CD1c-positive myeloid dendritic cell (primary cell): ENCODE results near the gene ANO9.
"Not testable (repeated sequence)": the region's sequence is repeated elsewhere in the genome, so short reads cannot be mapped to it uniquely, and the experiment has no call there.

ENCODE experiments used
- DNase-seq: peaks from one replicate; pipeline ENCODE4 v3.0.0-alpha.2; 2016; ENCODE audit errors: extremely low spot score

The ANO9 gene

DNA sequence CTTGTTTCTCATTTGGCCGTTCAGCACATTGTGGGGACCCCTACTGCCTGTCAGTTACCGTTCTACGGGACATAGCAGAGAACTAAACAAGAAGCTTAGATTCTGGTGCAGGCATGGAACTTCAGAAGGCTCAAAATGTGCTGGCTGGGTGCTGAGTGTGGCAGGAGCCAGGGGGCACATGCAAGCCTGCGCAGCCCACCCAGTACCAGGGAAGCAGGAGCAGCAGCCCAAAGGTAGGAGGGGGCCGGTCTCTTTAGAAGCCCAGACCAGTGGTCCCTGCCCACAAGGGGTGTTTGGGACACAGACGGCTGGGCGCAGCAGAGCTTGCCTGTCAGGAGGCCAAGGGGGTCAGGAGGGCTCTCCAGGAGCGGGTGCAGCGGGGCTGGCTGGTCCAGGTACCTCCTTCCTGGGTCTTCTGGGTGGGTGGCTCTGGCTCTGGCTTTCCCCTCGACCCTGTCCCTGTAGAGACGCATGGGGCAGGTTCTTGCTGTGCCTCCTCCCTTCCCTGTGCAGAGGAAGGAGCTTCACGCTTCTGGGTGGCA lies 10.5 kb upstream of the ANO9 start:
- DNase-seq, result no peak

DNA sequence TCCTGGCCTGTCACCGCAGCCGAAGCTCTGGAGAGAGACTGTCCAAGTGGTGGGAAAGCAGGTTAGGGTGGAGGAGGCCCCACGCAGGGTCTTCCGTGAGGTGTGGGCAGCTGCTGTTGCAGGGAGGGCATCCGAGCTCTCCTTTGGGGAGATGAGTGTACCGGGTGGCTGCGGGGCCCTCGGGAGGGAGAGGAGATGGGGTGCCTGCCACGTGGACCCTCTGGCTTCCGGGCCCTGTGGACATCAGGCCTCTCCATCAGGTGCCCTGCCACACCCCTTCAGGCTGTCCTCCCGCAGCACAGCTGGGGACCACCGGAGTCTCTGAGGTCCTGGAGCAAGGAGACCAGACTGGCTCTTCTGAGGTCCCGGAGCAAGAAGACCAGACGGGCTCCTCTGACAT lies 9.9 kb upstream of the ANO9 start:
- no peak for DNase-seq

DNA sequence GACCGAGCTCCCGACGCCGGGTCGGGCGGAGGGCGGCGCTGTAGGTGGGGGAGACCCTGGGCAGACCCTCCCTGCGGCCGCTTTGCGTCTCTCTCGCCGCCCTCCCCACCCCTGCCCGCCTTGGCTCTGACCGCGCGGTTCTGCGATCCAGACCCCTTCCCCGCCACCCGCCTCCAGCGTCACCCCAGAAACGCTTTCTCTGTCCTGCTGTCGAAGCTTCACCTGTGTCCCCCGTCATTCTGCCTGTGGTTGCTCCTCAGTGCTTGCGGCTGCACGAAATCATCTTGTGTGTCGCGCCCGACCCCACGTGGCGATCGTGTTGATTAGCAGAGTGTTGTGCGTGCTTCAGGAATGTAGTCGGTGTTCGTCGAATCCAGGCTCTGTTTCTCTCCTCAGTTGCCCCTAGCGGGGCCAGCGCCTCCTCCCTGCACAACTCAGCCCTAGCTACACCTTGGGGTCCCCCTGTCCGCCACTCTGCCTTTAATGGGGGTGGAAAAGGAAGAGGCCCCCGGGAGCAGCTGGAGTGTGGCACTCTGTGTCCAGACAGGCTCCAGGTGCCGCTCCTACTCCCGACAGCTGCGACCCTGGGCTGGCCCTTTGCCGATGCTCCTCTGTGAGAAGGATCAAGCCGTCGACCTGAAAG lies 9.1 kb upstream of the ANO9 start:
- DNase-seq, result peak; percentile 59

DNA sequence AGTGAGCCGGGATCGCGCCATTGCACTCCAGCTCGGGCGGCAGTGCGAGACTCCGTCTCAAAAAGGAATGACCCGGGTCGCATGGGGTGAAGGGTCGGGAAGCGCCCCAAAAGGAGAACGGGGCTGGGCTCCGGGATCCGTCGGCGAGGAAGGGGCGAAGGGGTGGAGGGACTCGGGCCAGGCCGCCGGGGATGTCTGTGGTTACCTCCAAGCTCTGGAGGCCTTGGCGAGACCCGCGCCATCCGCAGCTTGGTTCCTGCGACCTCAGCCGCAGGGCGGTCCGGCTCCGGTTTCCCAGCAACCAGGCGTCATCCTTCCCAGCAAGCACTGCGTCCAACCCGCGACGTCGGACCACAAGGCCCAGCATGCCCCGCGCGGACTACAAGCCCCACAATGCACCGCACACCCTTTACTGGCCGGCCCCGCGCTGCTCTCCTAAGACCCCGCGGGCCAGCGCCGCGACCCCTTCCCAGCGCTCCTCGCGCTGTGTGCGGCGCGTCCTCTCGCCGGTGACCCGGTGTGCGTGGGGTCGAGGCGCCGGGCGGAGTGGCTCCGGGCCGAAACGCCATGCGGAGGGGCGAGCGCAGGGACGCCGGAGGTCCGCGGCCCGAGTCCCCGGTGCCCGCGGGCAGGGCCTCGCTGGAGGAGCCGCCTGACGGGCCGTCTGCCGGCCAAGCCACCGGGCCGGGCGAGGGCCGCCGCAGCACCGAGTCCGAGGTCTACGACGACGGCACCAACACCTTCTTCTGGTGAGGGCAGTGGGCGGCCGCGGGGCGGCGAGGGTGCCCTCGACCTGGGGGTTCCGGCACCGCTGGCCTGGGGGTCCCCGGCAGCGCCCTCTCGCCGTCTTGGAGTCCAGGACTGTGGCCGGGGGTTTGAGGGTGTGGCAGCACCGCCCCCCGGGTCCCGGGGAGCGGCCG lies 8.3 kb upstream of the ANO9 start, which contains the start of gene PTDSS2:
Gene PTDSS2 (plus strand): TSS at position 391 of the 920 bp plus-strand sequence. CDS start 177 bp downstream, at position 568.
- DNase-seq, result peak; percentile 96

DNA sequence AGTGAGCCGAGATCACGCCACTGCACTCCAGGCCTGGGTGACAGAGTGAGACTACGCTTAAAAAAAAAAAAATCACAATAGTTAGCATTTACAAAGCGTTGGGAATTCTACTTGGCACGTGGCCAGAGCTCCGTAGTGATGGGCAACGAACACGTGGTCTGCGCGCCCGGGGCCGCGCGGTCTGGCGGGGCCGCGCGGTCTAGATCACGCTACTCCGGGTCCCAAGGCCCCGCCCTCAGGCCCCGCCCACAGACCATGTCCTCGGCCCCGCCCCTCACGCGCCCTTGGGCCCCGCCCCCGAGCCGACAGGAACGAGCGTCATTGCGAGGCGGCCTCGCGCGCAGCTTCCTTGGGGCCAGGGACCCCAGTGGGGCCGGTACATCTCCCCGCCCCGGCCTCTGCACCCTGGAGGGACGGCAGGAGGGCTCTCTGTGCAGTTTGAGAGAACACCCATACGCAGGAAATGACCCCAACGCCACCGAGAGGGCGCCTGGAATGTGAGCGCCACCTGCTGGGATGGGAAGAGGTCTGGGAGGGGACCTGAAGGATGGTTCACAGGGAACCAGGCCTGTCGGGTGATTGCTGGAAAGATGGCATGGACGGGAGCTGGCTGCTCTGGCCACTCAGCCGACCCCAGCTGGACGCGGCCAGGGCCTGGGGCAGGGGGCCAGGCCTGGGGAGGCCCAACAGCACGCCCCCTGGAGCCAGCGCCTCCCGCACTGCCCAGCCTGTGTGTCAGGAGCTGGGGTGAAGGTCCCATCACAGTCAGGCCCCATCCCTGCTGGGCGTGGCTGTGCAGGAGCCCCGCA lies 6.3 kb upstream of the ANO9 start:
- peak; percentile 95 for DNase-seq

DNA sequence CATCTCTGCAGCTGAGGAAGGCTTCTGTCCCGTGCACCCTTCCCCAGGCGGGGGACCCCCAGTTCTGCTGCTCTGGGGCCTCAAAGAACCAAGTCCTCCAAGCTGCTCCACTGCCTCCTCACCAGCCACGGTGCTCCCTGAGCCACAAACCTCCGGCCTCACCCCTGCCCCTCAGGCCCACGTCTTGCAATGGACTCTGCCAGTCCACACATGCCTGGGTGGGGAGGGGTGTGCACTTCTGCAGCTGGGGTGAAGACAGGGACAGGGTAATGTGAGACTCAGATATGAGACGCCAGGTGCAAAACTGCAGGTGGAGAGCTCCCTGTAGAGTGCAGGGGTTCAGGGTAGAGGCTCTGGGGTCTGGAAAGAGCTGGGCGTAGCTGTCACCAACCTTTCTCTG lies 5.1 kb upstream of the ANO9 start:
- no peak for DNase-seq

DNA sequence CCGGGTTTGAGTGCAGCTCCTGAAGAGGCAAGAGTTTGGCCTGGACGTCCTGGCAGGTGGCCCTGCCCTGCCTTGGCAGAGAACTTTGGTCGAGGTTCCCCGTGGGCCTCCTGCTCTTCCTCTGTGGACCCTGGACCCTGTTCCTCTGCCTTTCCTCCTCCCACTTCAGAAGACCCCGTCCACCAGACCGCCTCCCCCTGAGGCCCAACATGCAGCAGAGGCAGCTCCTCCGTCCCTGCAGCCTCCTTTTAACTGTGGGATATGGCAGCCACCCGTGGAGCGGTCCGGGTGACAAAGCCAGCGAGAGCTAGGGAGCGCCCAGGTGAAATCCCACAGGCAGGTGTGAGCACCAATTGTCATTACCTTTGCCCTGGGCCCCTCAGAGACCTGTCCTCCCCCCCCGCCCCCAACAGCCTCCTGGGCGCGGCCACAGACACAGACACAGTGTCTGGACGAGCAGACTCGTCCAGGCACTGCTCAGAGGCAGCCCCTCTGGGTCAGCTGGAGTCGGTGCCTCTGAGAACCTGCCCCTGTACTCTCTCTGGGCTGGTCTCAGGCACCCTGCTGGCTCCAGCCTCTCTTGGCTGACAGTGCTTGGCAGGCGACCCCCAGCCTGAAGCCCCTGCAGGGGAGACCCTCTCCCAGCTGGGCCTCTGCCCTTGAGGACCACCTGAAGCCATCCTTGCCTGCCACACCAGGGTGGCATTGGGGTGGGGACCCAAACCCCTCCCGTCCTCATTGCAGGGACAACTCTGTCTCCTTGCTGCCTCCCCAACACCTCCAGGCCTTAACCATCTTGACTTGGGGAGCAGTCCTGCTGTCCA lies 4.2 kb upstream of the ANO9 start:
- DNase-seq, result no peak

DNA sequence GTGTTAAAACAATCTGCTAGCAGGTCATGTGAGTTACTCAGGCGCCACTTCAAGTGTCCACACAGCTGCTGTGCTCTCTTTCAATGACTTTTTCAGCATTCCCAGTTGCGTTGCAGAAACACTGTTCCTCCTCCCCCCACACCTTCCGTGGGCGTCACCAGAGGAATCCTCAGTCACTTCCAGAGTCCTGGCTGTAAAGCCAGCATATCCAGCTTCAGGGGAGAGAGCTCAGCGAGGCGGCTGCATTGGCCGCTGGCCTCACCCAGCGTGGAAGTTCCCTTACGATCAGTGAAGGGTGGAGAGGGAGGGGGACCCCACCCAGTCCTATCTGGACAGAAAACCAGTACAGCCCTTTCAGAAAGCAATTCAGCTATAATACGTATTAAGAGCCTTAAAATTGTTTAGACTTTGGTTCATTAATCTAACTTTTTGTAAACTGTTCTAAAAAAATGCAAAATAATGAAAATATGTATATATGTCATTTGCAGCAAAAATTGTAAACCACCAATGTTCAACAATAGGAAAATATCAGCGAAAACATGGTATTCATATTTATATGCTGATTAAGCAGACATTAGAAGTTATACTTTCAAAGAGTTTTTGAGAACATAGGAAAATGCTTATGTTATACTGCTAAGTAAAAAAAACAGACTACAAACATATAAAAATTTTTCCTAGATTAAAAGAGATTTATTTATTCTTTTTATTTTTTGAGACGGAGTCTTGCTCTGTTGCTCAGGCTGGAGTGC lies 2.8 kb upstream of the ANO9 start:
- no peak for DNase-seq

DNA sequence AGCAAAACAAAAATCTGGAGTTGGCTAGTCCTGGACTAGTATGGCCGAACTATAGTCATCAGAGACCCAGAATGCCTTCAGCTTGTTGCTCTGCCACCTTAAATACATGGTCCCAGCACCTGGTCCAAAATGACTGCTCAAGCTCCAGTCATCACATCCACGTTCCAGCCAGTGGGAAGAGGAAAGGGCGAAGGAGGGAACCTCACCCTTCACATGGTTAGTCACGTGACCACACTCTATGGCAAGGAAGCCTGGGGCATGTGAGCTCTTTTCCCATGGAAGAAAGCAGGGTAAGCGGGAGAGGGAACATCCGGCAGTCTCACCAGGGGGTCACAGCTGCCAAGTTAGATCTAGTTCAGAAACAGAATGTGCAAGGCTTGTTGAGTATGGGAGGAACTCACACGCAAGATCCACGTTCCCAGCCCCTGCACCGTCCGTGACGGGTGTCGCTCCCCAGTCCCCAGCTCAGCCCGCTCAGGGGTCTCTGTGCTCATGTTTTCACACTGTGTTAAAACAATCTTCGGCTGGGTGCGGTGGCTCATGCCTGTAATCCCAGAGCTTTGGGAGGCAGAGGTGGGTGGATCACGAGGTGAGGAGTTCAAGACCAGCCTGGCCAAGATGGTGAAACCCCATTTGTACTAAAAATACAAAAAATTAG lies 1.9 kb upstream of the ANO9 start:
- no peak for DNase-seq

DNA sequence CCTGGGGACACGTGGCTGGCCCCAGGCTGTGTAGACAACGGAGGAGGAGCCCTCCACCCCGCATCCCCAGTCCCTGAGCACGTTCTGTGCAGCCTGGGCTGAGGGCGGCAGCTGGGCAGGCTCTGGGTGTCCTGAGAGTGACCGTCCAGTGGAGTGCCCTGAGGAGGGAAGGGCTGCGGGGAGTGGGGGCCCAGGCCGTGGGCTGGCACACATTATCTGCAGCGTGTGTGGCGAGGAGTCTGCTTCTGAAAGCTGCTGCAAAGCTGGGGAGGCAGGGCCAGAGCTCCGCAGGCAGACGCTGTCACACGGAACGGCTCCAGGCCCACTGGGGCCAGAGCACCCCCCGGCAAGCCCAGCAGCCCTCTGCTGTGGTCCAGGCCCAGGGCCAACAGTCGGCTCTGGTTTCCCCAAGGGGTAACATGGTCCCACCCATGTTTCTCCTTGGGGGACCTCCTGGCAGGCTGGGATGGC lies 835 bp upstream of the ANO9 start:
- no peak for DNase-seq

DNA sequence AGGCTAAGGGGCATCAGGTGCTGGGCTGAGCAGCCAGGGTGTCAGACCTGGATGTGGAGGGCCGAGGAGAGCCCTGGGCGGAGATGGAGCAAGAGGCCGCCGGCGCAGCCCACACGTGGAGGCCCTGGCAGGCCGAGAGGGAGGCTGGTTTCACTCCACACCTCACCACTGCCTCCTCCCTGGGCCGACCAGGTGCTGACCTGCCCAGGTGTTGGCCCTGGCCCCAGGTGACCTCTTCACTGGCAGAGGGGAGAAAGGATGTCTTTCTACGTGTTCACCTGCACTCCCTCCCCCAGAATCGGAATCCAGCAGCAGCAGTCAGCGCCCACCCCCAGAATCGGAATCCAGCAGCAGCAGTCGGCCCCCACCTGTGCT lies 781 bp downstream of the ANO9 start:
- DNase-seq, result no peak

DNA sequence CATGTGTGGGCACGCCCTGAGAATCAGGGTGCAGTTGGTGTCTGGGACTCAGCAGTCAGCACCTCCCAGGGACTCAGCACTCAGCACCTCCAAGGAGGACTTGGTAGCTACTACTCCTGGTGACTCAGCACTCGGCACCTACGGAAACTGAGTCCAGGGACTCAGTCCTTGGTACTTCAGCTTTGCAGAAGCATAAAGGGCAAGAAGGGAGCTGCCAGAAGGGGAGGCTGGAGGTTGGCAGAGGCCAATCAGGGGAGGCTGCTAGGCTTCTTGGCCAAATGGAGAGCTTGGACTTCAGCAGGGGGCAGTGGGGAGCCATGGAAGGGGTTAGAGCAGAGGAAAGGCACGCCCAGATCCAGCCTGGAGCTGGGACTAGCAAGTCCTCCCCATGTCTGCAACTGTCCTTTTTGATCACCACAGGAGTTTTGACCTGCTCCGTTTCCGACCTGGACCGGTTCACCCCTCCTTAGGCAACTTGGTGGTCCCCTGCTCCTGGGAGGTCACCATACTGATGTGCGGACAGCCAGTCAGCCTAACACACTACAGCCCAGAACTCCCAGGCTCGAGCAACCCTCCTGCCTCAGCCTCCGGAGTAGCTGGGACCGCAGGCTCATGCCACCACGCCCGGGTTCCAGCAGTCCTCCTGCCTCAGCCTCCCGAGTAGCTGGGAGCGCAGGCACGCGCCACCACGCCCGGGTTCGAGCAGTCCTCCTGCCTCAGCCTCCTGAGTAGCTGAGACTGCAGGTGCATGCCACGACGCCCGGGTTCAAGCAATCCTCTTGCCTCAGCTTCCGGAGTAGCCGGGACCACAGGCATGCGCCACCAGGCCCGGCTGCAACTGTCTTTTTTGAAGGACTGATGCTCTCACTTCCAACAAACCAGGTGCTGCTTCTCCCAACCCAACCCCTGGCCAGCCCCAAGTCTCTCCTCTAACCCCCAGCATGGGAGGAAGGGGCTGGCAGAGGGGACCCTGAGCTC lies 1.5 kb downstream of the ANO9 start:
- DNase-seq, result peak; percentile 18

DNA sequence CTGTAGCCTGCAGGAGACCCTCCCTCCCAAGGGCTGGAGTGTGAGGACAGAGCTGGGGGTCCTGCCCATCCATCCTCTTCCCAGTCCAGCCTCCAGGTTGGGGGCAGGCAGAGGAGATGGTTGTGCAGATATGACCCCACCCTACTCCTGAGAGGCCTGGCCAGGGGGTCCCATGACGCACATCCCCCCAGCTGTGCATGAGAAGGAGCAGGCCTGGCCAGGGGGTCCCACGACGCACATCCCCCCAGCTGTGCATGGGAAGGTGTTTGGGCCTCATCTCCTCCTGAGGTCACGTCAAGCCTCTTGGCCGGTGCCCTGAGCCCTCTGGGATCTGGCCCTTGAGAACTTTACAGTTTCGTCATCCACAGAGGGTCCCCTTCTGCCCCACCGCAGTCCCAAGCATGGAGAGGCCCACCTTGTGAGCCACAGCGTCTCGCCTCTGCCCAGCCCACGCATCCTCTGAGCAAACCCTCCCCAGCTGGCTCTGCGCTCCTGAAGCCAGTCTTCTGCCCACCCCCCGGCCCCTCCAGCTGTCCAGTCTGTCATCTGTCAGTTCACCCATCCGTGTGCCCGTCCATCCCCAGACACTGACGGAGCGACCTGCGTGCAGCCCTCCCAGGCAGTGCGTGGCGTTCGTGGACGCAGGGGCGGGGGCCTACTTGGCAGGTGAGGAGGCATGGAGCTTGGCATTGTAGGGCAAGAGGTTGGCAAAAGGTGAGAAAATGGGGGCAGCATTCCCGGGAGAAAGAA lies 2.3 kb downstream of the ANO9 start:
- DNase-seq, result no peak

DNA sequence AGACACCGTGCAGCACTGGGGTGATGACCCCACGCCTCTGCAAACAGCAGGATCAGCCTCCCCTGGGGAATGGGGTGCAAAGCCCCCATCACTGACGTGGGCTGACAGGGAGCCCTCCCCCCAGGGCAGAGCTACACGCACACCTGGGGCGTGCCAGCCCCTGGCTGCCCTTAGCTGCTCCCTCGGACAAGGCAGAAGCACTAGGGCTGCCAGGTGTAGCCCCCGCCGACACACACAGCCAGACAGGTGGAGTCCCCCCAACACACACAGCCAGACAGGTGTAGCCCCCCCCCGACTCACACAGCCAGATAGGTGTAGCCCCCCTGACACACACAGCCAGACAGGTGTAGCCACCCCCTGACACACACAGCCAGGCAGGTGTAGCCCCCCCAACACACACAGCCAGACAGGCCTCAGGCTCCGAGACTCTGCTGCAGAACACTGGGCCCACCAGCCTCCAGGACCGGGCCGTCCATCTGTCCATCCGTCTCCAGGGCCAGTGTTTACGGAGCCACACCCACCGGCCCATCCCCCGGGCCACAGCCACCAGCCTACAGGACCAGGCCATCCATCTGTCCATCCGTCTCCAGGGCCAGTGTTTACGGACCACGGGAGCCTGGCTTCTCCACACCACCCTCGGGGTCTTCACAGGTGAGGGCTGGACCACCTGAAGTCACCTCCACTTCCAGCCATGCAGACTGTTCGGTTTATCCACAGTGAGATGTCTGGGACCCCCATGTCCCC lies 3.5 kb downstream of the ANO9 start:
- no peak for DNase-seq

DNA sequence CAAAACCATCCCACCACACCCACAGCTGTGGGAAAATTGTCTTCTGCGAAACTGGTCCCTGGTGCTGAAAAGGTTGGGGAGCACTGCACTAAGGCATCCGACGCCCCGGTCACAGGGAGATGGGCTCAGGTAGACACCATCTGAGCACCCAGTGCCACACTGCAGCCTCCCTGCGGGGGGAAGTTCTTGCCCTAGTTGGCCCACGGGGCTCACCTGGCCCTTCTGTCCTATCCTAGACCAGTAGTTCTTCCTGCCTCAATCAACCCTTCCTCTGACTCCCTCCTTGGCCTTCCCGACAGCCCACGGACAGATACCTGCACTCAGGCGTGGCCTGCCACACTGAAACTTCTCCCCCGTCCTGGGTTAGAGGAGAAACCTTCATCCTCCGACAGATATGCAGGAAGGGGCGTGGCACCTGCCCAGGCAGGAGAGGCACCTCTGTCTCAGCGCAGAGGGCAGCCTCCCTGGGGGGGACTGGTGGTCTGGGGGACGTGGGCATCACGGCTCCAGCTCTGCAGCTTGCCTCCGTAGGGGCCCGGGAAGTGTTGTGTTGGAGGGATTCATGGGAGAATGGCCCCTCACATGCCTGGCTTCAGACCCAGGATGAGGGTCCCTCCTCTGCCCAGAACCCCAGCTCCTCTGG lies 4.5 kb downstream of the ANO9 start:
- no peak for DNase-seq

DNA sequence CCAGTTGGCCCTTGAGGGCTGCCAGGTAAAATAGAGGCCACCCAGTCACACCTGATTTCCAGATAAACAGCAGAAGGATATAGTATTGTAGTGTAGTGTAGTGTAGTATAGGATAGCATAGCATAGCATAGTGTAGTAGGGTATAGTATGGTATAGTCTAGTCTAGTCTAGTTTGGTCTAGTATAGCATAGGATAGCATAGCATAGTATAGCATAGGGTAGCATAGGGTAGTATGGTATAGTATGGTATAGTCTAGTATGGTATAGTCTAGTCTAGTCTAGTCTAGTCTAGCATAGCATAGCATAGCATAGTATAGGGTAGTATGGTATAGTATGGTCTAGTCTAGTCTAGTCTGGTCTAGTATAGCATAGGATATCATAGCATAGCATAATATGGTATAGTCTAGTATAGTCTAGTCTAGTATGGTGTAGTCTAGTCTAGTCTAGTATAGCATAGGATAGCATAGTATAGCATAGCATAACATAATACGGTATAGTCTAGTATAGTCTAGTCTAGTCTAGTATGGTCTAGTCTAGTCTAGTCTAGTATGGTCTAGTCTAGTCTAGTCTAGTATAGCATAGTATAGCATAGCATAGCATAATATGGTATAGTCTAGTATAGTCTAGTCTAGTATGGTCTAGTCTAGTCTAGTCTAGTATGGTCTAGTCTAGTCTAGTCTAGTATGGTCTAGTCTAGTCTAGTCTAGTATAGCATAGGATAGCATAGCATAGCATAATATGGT lies 6.6 kb downstream of the ANO9 start:
- DNase-seq, result not testable (repeated sequence)
